ENCODE data around the gene ZNF319.

GRCh38 chr16:58019866-58020538, 19.5 kb upstream of the ZNF319 start:
- TF ChIP-seq CTCF (IDR thresholded peaks at IDR 0.05) (no peak), CREB1 (CRISPR knock-in tag; IDR thresholded peaks at IDR 0.05) (no peak)
